ENCODE data around the gene GPBP1L1. TPM values are rescaled to one million over a fixed set of nuclear protein-coding genes. Genes with fewer than 3 reads are reported as not detected.

GPBP1L1 gene
- total RNA-seq, 2 experiments from 2014 or later, result 116 to 125 TPM

DNA sequence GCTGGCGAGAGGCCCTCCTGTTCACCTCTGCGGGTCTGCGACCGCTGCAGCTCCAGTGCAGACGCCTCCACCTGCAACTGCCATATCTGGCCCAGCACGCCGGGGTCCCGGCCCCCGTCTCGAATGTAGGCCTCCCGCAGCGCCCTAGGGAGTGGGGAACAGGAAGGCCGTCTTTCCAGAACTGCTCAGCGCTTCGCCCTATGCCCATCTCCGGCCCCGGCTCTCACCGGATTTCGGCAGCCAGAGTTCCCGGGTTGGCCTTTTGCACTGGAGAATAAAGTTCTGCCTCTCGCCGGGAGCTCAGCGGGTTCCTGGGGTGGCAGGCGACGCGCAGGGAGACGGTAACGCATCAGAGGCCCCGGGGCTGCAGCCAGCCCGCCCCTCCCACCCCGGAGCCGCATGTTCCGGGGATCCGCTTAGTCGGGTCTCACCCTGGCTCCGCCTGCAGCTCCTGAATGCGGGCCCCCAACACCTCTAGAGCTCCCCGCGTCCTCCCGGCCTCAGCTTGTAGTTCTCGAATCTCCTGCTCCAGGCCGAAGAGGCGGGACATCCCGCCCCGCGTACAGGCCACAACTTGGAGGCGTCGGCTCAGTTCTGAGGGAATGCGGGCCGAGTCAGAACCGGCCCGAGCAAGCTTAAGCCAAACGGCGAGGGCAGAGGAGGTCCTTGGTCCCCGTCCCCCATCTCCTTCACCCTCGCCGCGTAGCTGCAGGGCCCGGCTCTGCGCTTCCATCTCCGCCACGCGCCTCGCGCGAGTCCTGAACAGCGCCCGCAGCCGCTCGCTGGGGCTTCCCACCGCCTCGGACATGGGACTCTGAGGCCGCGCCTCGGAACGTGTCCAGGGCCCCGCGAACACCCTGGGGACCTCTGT, 63.6 kb downstream of the GPBP1L1 start:
- H3K36me3 Mint-ChIP-seq (ENCODE audit: low read depth), result peaks cover 64% of the 10 kb centered on the region
- no peaks in the 10 kb centered on the region for H3K9me3 Mint-ChIP-seq
- ATAC-seq (ENCODE audit: poor library complexity), result no peak
- no peak overlapping the region for H3K4me3 Mint-ChIP-seq
- peaks cover 2% of the 10 kb centered on the region for H3K4me1 ChIP-seq (ENCODE audit: insufficient read depth, low read length)
- intact Hi-C loops (cut with DNase I, micrococcal nuclease), result no loop called here
- H3K36me3 ChIP-seq (ENCODE audit: insufficient read depth, low read length), result peaks cover 37% of the 10 kb centered on the region
- H3K27me3 Mint-ChIP-seq, result no peaks in the 10 kb centered on the region
- TF ChIP-seq, protein P1, sequence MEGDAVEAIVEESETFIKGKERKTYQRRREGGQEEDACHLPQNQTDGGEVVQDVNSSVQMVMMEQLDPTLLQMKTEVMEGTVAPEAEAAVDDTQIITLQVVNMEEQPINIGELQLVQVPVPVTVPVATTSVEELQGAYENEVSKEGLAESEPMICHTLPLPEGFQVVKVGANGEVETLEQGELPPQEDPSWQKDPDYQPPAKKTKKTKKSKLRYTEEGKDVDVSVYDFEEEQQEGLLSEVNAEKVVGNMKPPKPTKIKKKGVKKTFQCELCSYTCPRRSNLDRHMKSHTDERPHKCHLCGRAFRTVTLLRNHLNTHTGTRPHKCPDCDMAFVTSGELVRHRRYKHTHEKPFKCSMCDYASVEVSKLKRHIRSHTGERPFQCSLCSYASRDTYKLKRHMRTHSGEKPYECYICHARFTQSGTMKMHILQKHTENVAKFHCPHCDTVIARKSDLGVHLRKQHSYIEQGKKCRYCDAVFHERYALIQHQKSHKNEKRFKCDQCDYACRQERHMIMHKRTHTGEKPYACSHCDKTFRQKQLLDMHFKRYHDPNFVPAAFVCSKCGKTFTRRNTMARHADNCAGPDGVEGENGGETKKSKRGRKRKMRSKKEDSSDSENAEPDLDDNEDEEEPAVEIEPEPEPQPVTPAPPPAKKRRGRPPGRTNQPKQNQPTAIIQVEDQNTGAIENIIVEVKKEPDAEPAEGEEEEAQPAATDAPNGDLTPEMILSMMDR (IDR thresholded peaks at IDR 0.05), result no peak
- peak overlapping the region; percentile 44 for H3K27ac Mint-ChIP-seq
- CTCF ChIA-PET, result no interaction called here
- POLR2A ChIA-PET, result interaction anchor here (1.2 kb wide), 1 partner anchor 101 kb away, joined by 5 read pairs; the partner anchor contains the start of gene PRDX1
- peaks cover 12% of the 10 kb centered on the region for H3K4me1 Mint-ChIP-seq (ENCODE audit: low read depth)
- no peaks in the 10 kb centered on the region for H3K9me3 ChIP-seq (ENCODE audit: control insufficient read depth in 1 of 2, insufficient read depth in 1 of 2, low read length in 2 of 2)
- H3K4me3 ChIP-seq (ENCODE audit: low read length), result no peak overlapping the region
- H3K27ac ChIP-seq (ENCODE audit: low read depth in 1 of 2, low read length in 2 of 2), result no peak overlapping the region
- DNase-seq, result no peak
- no peaks in the 10 kb centered on the region for H3K27me3 ChIP-seq (ENCODE audit: control insufficient read depth in 1 of 2, insufficient read depth in 2 of 2, low read length in 2 of 2)

DNA sequence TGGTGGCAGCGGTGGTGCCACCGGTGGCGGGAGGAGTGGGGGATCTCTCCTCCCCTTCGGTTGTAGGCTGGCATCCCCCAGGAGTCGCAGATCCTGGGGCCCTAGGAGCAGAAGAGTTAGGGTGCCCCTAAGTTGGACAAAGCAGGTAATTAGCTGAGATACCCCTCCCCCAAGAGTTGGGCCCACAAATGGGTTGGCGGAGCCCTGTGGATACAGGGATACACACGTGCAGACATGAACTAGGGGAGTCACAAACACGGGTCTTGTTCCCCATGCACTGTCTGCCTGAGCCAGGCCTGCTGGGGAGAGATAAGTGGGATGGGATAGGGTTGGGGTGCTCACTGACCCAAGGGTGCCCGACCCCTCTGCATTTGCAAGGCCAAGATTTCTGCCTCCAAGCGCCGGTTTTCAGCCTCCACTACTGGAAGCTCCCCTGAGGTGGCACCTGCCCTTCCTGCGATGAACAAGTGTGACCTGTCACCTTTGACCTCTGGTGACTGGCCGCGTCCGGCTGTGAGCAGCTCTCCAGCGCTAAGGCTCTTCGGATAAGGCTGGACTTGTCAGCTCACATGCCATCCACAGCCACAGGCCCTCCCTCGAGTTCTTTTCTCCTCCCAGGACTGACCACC, 64.3 kb downstream of the GPBP1L1 start:
- CTCF ChIA-PET, result no interaction called here
- Mint-ChIP-seq H3K4me1 (ENCODE audit: low read depth) (peaks cover 12% of the 10 kb centered on the region), H3K36me3 (ENCODE audit: low read depth) (peaks cover 64% of the 10 kb centered on the region), H3K27ac (no peak overlapping the region), H3K4me3 (no peak overlapping the region), H3K27me3 (no peaks in the 10 kb centered on the region), H3K9me3 (no peaks in the 10 kb centered on the region)
- ATAC-seq (ENCODE audit: poor library complexity), result no peak
- Histone ChIP-seq H3K27ac (ENCODE audit: low read depth in 1 of 2, low read length in 2 of 2) (no peak overlapping the region), H3K4me3 (ENCODE audit: low read length) (no peak overlapping the region), H3K36me3 (ENCODE audit: insufficient read depth, low read length) (peaks cover 37% of the 10 kb centered on the region), H3K27me3 (ENCODE audit: control insufficient read depth in 1 of 2, insufficient read depth in 2 of 2, low read length in 2 of 2) (no peaks in the 10 kb centered on the region), H3K9me3 (ENCODE audit: control insufficient read depth in 1 of 2, insufficient read depth in 1 of 2, low read length in 2 of 2) (no peaks in the 10 kb centered on the region), H3K4me1 (ENCODE audit: insufficient read depth, low read length) (peaks cover 2% of the 10 kb centered on the region)
- intact Hi-C loops (cut with DNase I, micrococcal nuclease), result no loop called here
- POLR2A ChIA-PET, result interaction anchor here (1.2 kb wide), 1 partner anchor 100 kb away, joined by 5 read pairs; the partner anchor contains the start of gene PRDX1
- TF ChIP-seq, protein P1 (IDR thresholded peaks at IDR 0.05), result no peak
- DNase-seq, result no peak

DNA sequence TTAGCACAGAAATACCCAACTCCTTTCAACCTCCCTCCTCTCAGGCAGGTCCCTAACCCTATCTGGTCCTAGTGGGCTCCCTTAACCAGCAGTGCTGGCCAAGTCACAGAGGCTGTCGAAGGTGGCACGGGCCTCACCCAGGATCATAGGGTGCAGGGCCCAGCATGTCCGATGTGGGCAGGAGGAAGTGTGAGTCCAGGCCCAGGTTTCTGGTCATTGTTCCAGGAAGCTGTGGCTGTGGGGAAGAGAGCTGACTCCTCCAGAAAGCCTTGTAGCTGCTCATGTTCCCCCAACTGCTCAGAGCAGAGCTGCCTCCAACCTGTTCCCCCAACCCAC, 64.9 kb downstream of the GPBP1L1 start:
- Histone ChIP-seq H3K4me1 (ENCODE audit: insufficient read depth, low read length) (peaks cover 2% of the 10 kb centered on the region), H3K36me3 (ENCODE audit: insufficient read depth, low read length) (peaks cover 40% of the 10 kb centered on the region), H3K4me3 (ENCODE audit: low read length) (no peak overlapping the region), H3K27me3 (ENCODE audit: control insufficient read depth in 1 of 2, insufficient read depth in 2 of 2, low read length in 2 of 2) (no peaks in the 10 kb centered on the region), H3K9me3 (ENCODE audit: control insufficient read depth in 1 of 2, insufficient read depth in 1 of 2, low read length in 2 of 2) (no peaks in the 10 kb centered on the region), H3K27ac (ENCODE audit: low read depth in 1 of 2, low read length in 2 of 2) (no peak overlapping the region)
- DNase-seq (no peak), ATAC-seq (ENCODE audit: poor library complexity) (no peak)
- ChIA-PET CTCF (no interaction called here), POLR2A (no interaction called here)
- Mint-ChIP-seq H3K27ac (no peak overlapping the region), H3K9me3 (no peaks in the 10 kb centered on the region), H3K4me1 (ENCODE audit: low read depth) (peaks cover 12% of the 10 kb centered on the region), H3K4me3 (no peak overlapping the region), H3K27me3 (no peaks in the 10 kb centered on the region), H3K36me3 (ENCODE audit: low read depth) (peaks cover 67% of the 10 kb centered on the region)
- TF ChIP-seq, protein P1 (IDR thresholded peaks at IDR 0.05), result no peak
- intact Hi-C loops (cut with DNase I, micrococcal nuclease), result no loop called here

Data from CD4-positive, alpha-beta T cell (primary cell).